T-helper 1 cell treated with Interleukin-12 subunit alpha and Interleukin-12 subunit beta and Interleukin-4 antibody, amounts not matched to agents 30 ng/mL and 1 ng/mL, for 36 hours (primary cell): ENCODE measurements around the gene CCL15. TPM values are rescaled to one million over a fixed set of nuclear protein-coding genes. Genes with fewer than 3 reads are reported as not detected.

Experiments
- total RNA-seq: library from RNA; stranded (reverse); gene quantifications from 2 replicates; pipeline ENCODE4 v1.2.3, GENCODE V29; 2022

The CCL15 gene
- total RNA-seq, 1 donor from 2014 or later, result not detected

Other genes with a start within 250 kb of the CCL15 start
- gene GAS2L2, start 248.3 kb downstream of the CCL15 start, total RNA-seq, result not detected in 2 replicates
- gene C17orf50, start 240.7 kb downstream of the CCL15 start, total RNA-seq, result not detected in 2 replicates
- not detected in 2 replicates for gene MMP28, start 205.9 kb downstream of the CCL15 start, total RNA-seq
- 275 and 280 TPM in 2 replicates for gene TAF15, start 192.1 kb downstream of the CCL15 start, total RNA-seq
- 0.56 and 0.85 TPM in 2 replicates for gene HEATR9, start 132.7 kb downstream of the CCL15 start, total RNA-seq
- gene CCL5, start 121.2 kb downstream of the CCL15 start, total RNA-seq, result 112 and 114 TPM in 2 replicates
- 6.1 and 6.3 TPM in 2 replicates for gene RDM1, start 70.8 kb downstream of the CCL15 start, total RNA-seq
- not detected in 2 replicates for gene LYZL6, start 57.8 kb downstream of the CCL15 start, total RNA-seq
- gene CCL16, start 20.1 kb downstream of the CCL15 start, total RNA-seq, result not detected in 2 replicates
- gene CCL14, start 14.8 kb downstream of the CCL15 start, total RNA-seq, result not detected in 2 replicates
- gene CCL23, start 16.4 kb upstream of the CCL15 start, total RNA-seq, result not detected in 2 replicates
- gene CCL18, start 62.7 kb upstream of the CCL15 start, total RNA-seq, result not detected in 2 replicates
- gene CCL3, start 88.6 kb upstream of the CCL15 start, total RNA-seq, result 114 and 123 TPM in 2 replicates
- gene CCL4, start 102.3 kb upstream of the CCL15 start, total RNA-seq, result 101 and 115 TPM in 2 replicates
- gene TBC1D3B, start 175.1 kb upstream of the CCL15 start, total RNA-seq, result 12.9 and 14.1 TPM in 2 replicates
- gene CCL3L1, start 195.2 kb upstream of the CCL15 start, total RNA-seq, result 3.8 and 6.9 TPM in 2 replicates
- gene CCL4L2, start 209.5 kb upstream of the CCL15 start, total RNA-seq, result 10.2 and 10.8 TPM in 2 replicates